ENCODE measurements around the gene USP12. TPM values are rescaled to one million over a fixed set of nuclear protein-coding genes. Genes with fewer than 3 reads are reported as not detected.

The USP12 gene
- total RNA-seq, 2 experiments from 2014 or later: 18.7 to 20.7 TPM

GRCh38 chr13:27101847-27102246, 69.8 kb downstream of the USP12 start:
- no peak overlapping the region for H3K4me3 Mint-ChIP-seq
- DNase-seq: no peak
- ChIA-PET POLR2A (no interaction called here), CTCF (no interaction called here)
- no peak overlapping the region for H3K27ac Mint-ChIP-seq
- H3K36me3 Mint-ChIP-seq (ENCODE audit: low read depth): peaks cover 40% of the 10 kb centered on the region
- no peaks in the 10 kb centered on the region for H3K27me3 Mint-ChIP-seq
- H3K4me1 Mint-ChIP-seq: peaks cover 17% of the 10 kb centered on the region
- H3K9me3 Mint-ChIP-seq: no peaks in the 10 kb centered on the region

GRCh38 chr13:27101289-27101688, 70.3 kb downstream of the USP12 start:
- H3K36me3 Mint-ChIP-seq (ENCODE audit: low read depth): peaks cover 40% of the 10 kb centered on the region
- ChIA-PET CTCF (no interaction called here), POLR2A (no interaction called here)
- no peak overlapping the region for H3K4me3 Mint-ChIP-seq
- no peaks in the 10 kb centered on the region for H3K27me3 Mint-ChIP-seq
- H3K4me1 Mint-ChIP-seq: peaks cover 17% of the 10 kb centered on the region
- H3K9me3 Mint-ChIP-seq: no peaks in the 10 kb centered on the region
- no peak for DNase-seq
- H3K27ac Mint-ChIP-seq: no peak overlapping the region

DNA sequence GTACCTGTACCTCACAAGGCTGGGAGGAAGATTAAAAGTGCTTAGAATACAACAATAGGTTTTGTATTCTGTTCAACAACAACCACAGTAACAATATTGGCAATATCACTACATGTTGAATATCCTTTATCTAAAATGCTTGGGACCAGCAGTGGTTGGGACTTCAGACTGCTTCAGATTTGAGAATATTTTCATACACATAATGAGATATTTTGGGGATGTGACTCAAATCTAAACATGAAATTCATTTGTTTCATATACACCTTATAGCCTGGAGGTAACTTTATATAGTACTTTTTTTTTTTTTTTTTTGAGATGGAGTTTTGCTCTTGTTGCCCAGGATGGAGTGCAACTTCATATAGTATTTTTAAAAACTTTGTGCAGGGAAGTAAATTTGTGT, 73.9 kb downstream of the USP12 start:
- Mint-ChIP-seq H3K27ac (no peak overlapping the region), H3K36me3 (ENCODE audit: low read depth) (peaks cover 44% of the 10 kb centered on the region), H3K4me1 (peaks cover 17% of the 10 kb centered on the region), H3K27me3 (no peaks in the 10 kb centered on the region), H3K9me3 (no peaks in the 10 kb centered on the region), H3K4me3 (no peak overlapping the region)
- no peak for DNase-seq
- CTCF ChIA-PET: interaction anchor here (0.5 to 0.7 kb wide), 2 partner anchors 134 to 831 kb away, joined by 3 to 4 read pairs; no protein-coding TSS in a partner anchor
- POLR2A ChIA-PET: no interaction called here

GRCh38 chr13:27091451-27091850, 80.2 kb downstream of the USP12 start:
- ChIA-PET CTCF (no interaction called here), POLR2A (no interaction called here)
- H3K4me3 Mint-ChIP-seq: no peak overlapping the region
- H3K27me3 Mint-ChIP-seq: no peaks in the 10 kb centered on the region
- no peaks in the 10 kb centered on the region for H3K9me3 Mint-ChIP-seq
- H3K36me3 Mint-ChIP-seq (ENCODE audit: low read depth): peaks cover 54% of the 10 kb centered on the region
- H3K27ac Mint-ChIP-seq: no peak overlapping the region
- H3K4me1 Mint-ChIP-seq: peaks cover 2% of the 10 kb centered on the region
- DNase-seq: no peak

GRCh38 chr13:27088619-27089018, 83.0 kb downstream of the USP12 start:
- no peak for DNase-seq
- no peak overlapping the region for H3K27ac Mint-ChIP-seq
- no peak overlapping the region for H3K4me3 Mint-ChIP-seq
- no peaks in the 10 kb centered on the region for H3K27me3 Mint-ChIP-seq
- peaks cover 2% of the 10 kb centered on the region for H3K4me1 Mint-ChIP-seq
- POLR2A ChIA-PET: no interaction called here
- no peaks in the 10 kb centered on the region for H3K9me3 Mint-ChIP-seq
- CTCF ChIA-PET: no interaction called here
- peaks cover 51% of the 10 kb centered on the region for H3K36me3 Mint-ChIP-seq (ENCODE audit: low read depth)

GRCh38 chr13:27086599-27087265, 84.9 kb downstream of the USP12 start:
- Mint-ChIP-seq H3K27me3 (no peaks in the 10 kb centered on the region), H3K9me3 (no peaks in the 10 kb centered on the region), H3K4me1 (peaks cover 5% of the 10 kb centered on the region), H3K4me3 (no peak overlapping the region), H3K27ac (no peak overlapping the region), H3K36me3 (ENCODE audit: low read depth) (peaks cover 47% of the 10 kb centered on the region)
- ChIA-PET POLR2A (no interaction called here), CTCF (interaction anchor here (1.0 to 1.5 kb wide), 3 partner anchors 9 to 46 kb away, joined by 3 to 5 read pairs (median 3); no protein-coding TSS in a partner anchor)
- DNase-seq: no peak

DNA sequence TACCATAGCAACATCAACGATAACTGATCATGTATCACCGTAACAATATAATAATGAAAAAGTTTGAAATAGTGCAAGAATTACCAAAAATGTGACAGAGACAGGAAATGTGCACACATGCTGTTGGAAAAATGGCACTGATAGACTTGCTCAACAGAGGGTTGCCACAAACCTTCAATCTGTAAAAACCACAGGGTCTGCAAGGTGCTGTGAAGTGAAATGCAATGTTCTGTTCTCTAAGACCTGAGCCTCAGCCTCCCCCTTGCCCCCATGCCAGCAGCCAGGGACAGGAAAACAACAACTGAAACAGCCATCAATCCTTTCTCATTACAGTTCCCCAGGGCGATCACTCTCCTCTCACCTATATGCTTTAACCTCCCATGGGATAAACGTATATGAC, 88.4 kb downstream of the USP12 start:
- no peak for DNase-seq
- ChIA-PET CTCF (no interaction called here), POLR2A (no interaction called here)
- Mint-ChIP-seq H3K4me1 (peaks cover 21% of the 10 kb centered on the region), H3K36me3 (ENCODE audit: low read depth) (peaks cover 42% of the 10 kb centered on the region), H3K27ac (no peak overlapping the region), H3K27me3 (no peaks in the 10 kb centered on the region), H3K4me3 (no peak overlapping the region), H3K9me3 (no peaks in the 10 kb centered on the region)

DNA sequence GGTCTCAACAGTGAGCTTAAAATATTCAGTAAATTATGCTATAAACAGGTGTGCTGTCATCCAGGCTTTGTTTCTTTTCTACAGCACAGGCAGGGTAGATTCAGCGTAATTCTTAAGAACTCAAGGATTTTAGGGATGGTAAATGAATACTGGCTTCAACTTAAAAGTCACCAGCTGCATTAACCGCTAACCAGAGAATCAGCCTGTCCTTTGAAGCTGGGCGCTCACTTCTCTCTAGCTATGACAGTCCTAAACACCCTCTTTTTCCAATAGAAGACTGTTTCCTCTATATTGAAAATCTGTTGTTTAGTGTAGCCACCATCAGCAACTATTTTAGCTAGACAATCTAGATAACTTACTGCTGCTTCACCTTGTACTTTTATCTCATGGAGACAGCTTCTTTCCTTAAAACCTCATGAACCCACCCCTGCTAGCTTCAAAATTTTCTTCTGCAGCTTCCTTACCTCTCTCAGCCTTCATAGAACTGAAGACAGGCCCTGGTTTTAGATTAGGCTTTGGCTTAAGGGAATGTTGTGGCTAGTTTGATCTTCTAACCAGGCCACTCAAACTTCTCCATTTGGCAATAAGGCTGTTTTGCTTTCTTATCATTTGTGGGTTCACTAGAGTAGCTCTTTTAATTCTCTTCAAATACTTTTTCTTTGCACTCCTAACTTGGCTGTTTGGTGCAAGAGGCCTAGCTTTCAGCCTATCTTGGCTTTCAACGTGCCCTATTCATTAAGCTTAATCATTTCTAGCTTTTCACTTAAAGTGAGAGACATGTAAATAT, 89.5 kb downstream of the USP12 start:
- H3K4me3 Mint-ChIP-seq: no peak overlapping the region
- no peaks in the 10 kb centered on the region for H3K27me3 Mint-ChIP-seq
- ChIA-PET POLR2A (no interaction called here), CTCF (interaction anchor here (0.8 kb wide), 1 partner anchor 108 kb away, joined by 4 read pairs; no protein-coding TSS in a partner anchor)
- H3K9me3 Mint-ChIP-seq: peaks cover 2% of the 10 kb centered on the region
- no peak overlapping the region for H3K27ac Mint-ChIP-seq
- H3K36me3 Mint-ChIP-seq (ENCODE audit: low read depth): peaks cover 39% of the 10 kb centered on the region
- DNase-seq: no peak
- peaks cover 22% of the 10 kb centered on the region for H3K4me1 Mint-ChIP-seq

GRCh38 chr13:27080018-27080948, 91.3 kb downstream of the USP12 start:
- Mint-ChIP-seq H3K27me3 (no peaks in the 10 kb centered on the region), H3K9me3 (peaks cover 2% of the 10 kb centered on the region), H3K36me3 (ENCODE audit: low read depth) (peaks cover 31% of the 10 kb centered on the region), H3K4me3 (no peak overlapping the region), H3K27ac (no peak overlapping the region), H3K4me1 (peaks cover 21% of the 10 kb centered on the region)
- ChIA-PET POLR2A (interaction anchor here (0.6 kb wide), 1 partner anchor 45 kb away, joined by 3 read pairs; no protein-coding TSS in a partner anchor), CTCF (no interaction called here)
- no peak for DNase-seq

DNA sequence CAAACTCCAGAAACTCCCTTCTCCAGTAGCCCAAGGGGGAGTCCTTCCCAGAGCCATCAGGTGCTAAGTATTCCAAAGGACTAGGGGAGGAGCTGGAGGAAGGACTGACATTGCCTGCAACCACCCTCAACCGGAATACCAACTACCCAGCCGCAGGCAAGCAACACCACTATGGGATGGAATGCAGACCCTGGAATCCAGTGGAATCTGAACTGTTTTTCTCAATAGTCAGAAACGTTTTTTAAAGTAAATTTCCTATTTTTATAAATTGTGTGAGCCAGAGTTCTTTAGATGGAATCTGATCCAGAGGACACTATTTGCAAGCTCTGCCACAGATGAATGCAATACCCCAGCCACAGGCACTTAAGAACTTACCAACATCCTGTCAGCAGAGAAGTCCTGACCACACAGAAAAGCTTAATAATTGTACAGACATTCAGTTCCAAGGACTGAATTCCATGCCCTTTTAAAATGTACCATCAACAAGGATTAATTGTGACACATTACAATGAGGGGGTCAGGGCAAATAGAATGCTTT, 92.1 kb downstream of the USP12 start:
- Mint-ChIP-seq H3K9me3 (peaks cover 2% of the 10 kb centered on the region), H3K36me3 (ENCODE audit: low read depth) (peaks cover 33% of the 10 kb centered on the region), H3K4me3 (no peak overlapping the region), H3K27ac (no peak overlapping the region), H3K27me3 (no peaks in the 10 kb centered on the region), H3K4me1 (peaks cover 21% of the 10 kb centered on the region)
- ChIA-PET POLR2A (interaction anchor here (0.6 kb wide), 1 partner anchor 45 kb away, joined by 3 read pairs; no protein-coding TSS in a partner anchor), CTCF (no interaction called here)
- no peak for DNase-seq

DNA sequence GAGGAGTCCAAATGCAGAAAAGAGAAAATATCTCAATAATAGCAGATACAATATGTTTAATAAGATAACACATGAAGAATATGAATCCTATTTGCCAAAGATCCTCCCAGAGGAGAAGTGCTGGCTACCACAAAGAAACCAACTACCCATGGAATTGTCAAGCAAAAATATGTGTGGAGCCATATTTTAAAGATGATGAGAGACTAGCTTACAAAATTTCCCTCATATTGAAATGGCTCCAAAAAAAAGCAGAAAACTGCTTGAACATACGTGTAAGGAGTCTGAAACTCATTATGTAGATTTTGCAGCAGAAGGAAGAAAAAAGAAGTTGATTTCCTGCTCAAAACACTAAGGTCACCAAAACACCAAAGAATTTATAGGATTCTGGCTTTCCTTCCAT, 94.2 kb downstream of the USP12 start:
- Mint-ChIP-seq H3K9me3 (peaks cover 2% of the 10 kb centered on the region), H3K27ac (no peak overlapping the region), H3K4me1 (peaks cover 17% of the 10 kb centered on the region), H3K36me3 (ENCODE audit: low read depth) (peaks cover 34% of the 10 kb centered on the region), H3K4me3 (no peak overlapping the region), H3K27me3 (no peaks in the 10 kb centered on the region)
- DNase-seq: no peak
- CTCF ChIA-PET: interaction anchor here (0.8 to 1.0 kb wide), 2 partner anchors 18 to 42 kb away, joined by 3 read pairs; no protein-coding TSS in a partner anchor
- POLR2A ChIA-PET: no interaction called here

DNA sequence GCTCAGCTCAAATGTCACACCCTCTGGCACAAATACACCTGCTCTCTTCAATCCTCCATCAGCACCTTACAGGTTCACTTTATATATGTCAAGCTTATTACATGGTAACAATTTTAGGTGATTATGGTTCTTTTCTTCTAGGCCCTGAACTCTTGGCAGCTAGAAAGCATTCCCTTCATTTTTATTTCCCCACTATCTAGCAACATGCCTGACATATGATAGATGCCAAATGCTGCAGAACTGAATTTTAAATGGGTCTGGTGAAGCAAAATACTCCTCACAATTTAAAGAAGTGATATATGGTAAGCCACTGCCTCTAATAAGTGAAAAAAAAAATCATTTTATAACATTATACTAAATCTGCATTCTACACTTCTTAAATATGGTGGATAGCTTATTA, 95.2 kb downstream of the USP12 start:
- no peak for DNase-seq
- ChIA-PET POLR2A (no interaction called here), CTCF (interaction anchor here (0.5 to 1.0 kb wide), 2 partner anchors 17 to 167 kb away, joined by 3 read pairs; no protein-coding TSS in a partner anchor)
- no peak overlapping the region for H3K27ac Mint-ChIP-seq
- H3K4me1 Mint-ChIP-seq: peaks cover 17% of the 10 kb centered on the region
- peaks cover 35% of the 10 kb centered on the region for H3K36me3 Mint-ChIP-seq (ENCODE audit: low read depth)
- no peak overlapping the region for H3K4me3 Mint-ChIP-seq
- no peaks in the 10 kb centered on the region for H3K27me3 Mint-ChIP-seq
- H3K9me3 Mint-ChIP-seq: peaks cover 2% of the 10 kb centered on the region

All from activated CD4-positive, alpha-beta T cell treated with anti-CD3 and anti-CD28 coated beads, Interleukin-2, amount 10 ng/mL, durations not matched to agents 7 days and 5 days (primary cell).